Breast epithelium (tissue), 4 donors: ENCODE data around the gene KCNN3. TPM values are rescaled to one million over a fixed set of nuclear protein-coding genes. Genes with fewer than 3 reads are reported as not detected.
A peak's percentile ranks its signal among the peaks of the same experiment; 100 is the strongest.

Experiments used
- DNase-seq, 2 donors: peaks; one replicate each; pipeline ENCODE4 v3.0.0-alpha.2; 2019; ENCODE audit warnings: low spot score in 2 of 2
- H3K27ac ChIP-seq, 2 donors: fragments of 200-600 bp; sonication (generic) in 1 of 2; one replicate each; pipeline ENCODE4 v1.5.1; 2016 to 2019; ENCODE audit warnings: mild to moderate bottlenecking in 1 of 2
- H3K27me3 ChIP-seq, 2 donors: fragments of 200-600 bp; sonication (generic) in 1 of 2; one replicate each; pipeline versions ENCODE4 v1.5.1 to v1.6.0; 2017 to 2019; ENCODE audit warnings: control low read depth in 1 of 2, mild to moderate bottlenecking in 1 of 2
- H3K36me3 ChIP-seq: fragments of 200-600 bp; one replicate; pipeline ENCODE4 v1.5.1; 2019
- H3K4me1 ChIP-seq, 2 donors: fragments of 200-600 bp; sonication (generic); one replicate each; pipeline ENCODE4 v1.5.1; 2016 to 2019; ENCODE audit warnings: control low read depth in 1 of 2
- H3K4me3 ChIP-seq, 3 donors: fragments of 200-600 bp; sonication (generic); 1 replicate in 2 of 3; 2 replicates in 1 of 3; pipeline ENCODE4 v1.5.1; 2016 to 2019; ENCODE audit warnings: mild to moderate bottlenecking in 3 of 3, moderate library complexity in 2 of 3
- H3K9me3 ChIP-seq, 2 donors: fragments of 200-600 bp; sonication (generic) in 1 of 2; one replicate each; pipeline ENCODE4 v1.5.1; 2016 to 2019; ENCODE audit warnings: control low read depth in 1 of 2
- POLR2A ChIP-seq: fragments of 450-650 bp; IDR thresholded peaks from one replicate; pipeline ENCODE4 v1.6.1; 2016; ENCODE audit warnings: antibody characterized with exemption, mild to moderate bottlenecking, moderate library complexity
- POLR2AphosphoS5 ChIP-seq, 3 donors: sonication (generic); formaldehyde crosslinking; IDR thresholded peaks; one replicate each; pipeline ENCODE4 v1.6.1; 2017; ENCODE audit warnings: antibody characterized with exemption in 3 of 3
- intact Hi-C: fragments of 100-400 bp; cut with DNase I; formaldehyde crosslinking; loops from one replicate; pipeline ENCODE4 v1.15.1; 2023; ENCODE audit warnings: low total_unique reads
- total RNA-seq, 3 donors: library from RNA; depleted of rRNA; stranded (reverse); fragments of >200 nt; gene quantifications; one replicate each; pipeline ENCODE4 v1.1.0, GENCODE V29; 2016
- TF ChIP-seq, protein P1 (sequence below), 3 donors: fragments of 450-650 bp; IDR thresholded peaks; one replicate each; pipeline ENCODE4 v1.5.1; 2016 to 2017; ENCODE audit warnings: antibody characterized with exemption in 3 of 3, mild to moderate bottlenecking in 3 of 3, moderate library complexity in 3 of 3

Gene KCNN3
- total RNA-seq, 3 donors from 2014 or later = 0.96 to 1.6 (median 1.0) TPM

GRCh38 chr1:154812877-154813276, 57.2 kb downstream of the KCNN3 start:
- intact Hi-C loops = no loop called here
- no peak overlapping the region for H3K4me3 ChIP-seq
- TF ChIP-seq, protein P1, sequence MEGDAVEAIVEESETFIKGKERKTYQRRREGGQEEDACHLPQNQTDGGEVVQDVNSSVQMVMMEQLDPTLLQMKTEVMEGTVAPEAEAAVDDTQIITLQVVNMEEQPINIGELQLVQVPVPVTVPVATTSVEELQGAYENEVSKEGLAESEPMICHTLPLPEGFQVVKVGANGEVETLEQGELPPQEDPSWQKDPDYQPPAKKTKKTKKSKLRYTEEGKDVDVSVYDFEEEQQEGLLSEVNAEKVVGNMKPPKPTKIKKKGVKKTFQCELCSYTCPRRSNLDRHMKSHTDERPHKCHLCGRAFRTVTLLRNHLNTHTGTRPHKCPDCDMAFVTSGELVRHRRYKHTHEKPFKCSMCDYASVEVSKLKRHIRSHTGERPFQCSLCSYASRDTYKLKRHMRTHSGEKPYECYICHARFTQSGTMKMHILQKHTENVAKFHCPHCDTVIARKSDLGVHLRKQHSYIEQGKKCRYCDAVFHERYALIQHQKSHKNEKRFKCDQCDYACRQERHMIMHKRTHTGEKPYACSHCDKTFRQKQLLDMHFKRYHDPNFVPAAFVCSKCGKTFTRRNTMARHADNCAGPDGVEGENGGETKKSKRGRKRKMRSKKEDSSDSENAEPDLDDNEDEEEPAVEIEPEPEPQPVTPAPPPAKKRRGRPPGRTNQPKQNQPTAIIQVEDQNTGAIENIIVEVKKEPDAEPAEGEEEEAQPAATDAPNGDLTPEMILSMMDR (IDR thresholded peaks at IDR 0.05) = no peak
- no peaks in the 10 kb centered on the region for H3K36me3 ChIP-seq
- no peaks in the 10 kb centered on the region for H3K4me1 ChIP-seq
- no peak overlapping the region for H3K27ac ChIP-seq
- DNase-seq = no peak
- no peaks in the 10 kb centered on the region for H3K27me3 ChIP-seq
- H3K9me3 ChIP-seq = no peaks in the 10 kb centered on the region

- intact Hi-C loops = no loop called here
- H3K27ac ChIP-seq = peak overlapping the region in 1 of 2 donors; percentile 9
- TF ChIP-seq POLR2A = no peak
- no peak for TF ChIP-seq POLR2AphosphoS5 (IDR thresholded peaks at IDR 0.05)
- TF ChIP-seq, protein P1 (IDR thresholded peaks at IDR 0.05) = no peak
Measured at GRCh38 chr1:154810571-154810970, 59.5 kb downstream of the KCNN3 start.

GRCh38 chr1:154809436-154810413, 60.4 kb downstream of the KCNN3 start:
- H3K27me3 ChIP-seq = no peaks in the 10 kb centered on the region
- DNase-seq = no peak
- no peaks in the 10 kb centered on the region for H3K9me3 ChIP-seq
- H3K4me1 ChIP-seq = no peaks in the 10 kb centered on the region
- intact Hi-C loops = no loop called here
- no peak overlapping the region for H3K4me3 ChIP-seq
- TF ChIP-seq POLR2A = no peak
- TF ChIP-seq POLR2AphosphoS5 (IDR thresholded peaks at IDR 0.05) = no peak
- TF ChIP-seq, protein P1 (IDR thresholded peaks at IDR 0.05) = no peak
- no peaks in the 10 kb centered on the region for H3K36me3 ChIP-seq
- H3K27ac ChIP-seq = peak overlapping the region in 1 of 2 donors; percentile 9

More at GRCh38 chr1:154810571-154810970, 59.5 kb downstream of the KCNN3 start:
- no peak for DNase-seq
- Histone ChIP-seq H3K27me3 (no peaks in the 10 kb centered on the region), H3K4me3 (no peak overlapping the region), H3K9me3 (no peaks in the 10 kb centered on the region), H3K36me3 (no peaks in the 10 kb centered on the region), H3K4me1 (no peaks in the 10 kb centered on the region)

DNA sequence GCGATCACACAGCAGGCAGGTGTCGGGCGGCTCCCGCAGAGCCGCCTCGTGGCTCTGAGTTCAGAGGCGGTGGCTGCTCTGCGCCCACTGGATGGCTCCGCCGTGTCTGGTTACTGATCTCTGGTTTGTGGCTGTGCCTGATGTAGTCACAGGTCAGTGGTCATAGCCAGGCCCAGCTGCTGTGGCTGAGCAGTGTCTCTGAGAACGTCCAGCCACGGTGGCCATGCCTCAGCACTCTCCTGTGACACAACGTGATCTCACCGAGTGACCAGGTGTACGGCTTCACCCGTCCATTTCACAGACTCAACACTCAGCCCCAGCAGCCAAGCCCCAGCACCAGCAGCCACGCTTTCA, 61.2 kb downstream of the KCNN3 start:
- TF ChIP-seq POLR2AphosphoS5 (IDR thresholded peaks at IDR 0.05) (no peak), POLR2A (no peak)
- TF ChIP-seq, protein P1 (IDR thresholded peaks at IDR 0.05) = no peak
- Histone ChIP-seq H3K9me3 (no peaks in the 10 kb centered on the region), H3K27me3 (no peaks in the 10 kb centered on the region), H3K36me3 (no peaks in the 10 kb centered on the region), H3K4me1 (no peaks in the 10 kb centered on the region), H3K4me3 (no peak overlapping the region), H3K27ac (no peak overlapping the region)
- DNase-seq = no peak
- intact Hi-C loops = no loop called here

- H3K36me3 ChIP-seq = no peaks in the 10 kb centered on the region
- TF ChIP-seq POLR2A (no peak), POLR2AphosphoS5 (IDR thresholded peaks at IDR 0.05) (no peak)
- TF ChIP-seq, protein P1 (IDR thresholded peaks at IDR 0.05) = no peak
- H3K4me1 ChIP-seq = no peaks in the 10 kb centered on the region
- no peaks in the 10 kb centered on the region for H3K27me3 ChIP-seq
- intact Hi-C loops = no loop called here
- H3K9me3 ChIP-seq = no peaks in the 10 kb centered on the region
- no peak overlapping the region for H3K27ac ChIP-seq
- DNase-seq = no peak
- H3K4me3 ChIP-seq = no peak overlapping the region
Measured at GRCh38 chr1:154808261-154808908, 61.7 kb downstream of the KCNN3 start.
